Activated naive CD4-positive, alpha-beta T cell treated with anti-CD3 and anti-CD28 coated beads, Interleukin-2, amount 50 U/mL, for 24 hours (primary cell): ENCODE results near the gene DNM3.
A peak's percentile ranks its signal among the peaks of the same experiment; 100 is the strongest.
"Not testable (repeated sequence)": the region's sequence is repeated elsewhere in the genome, so short reads cannot be mapped to it uniquely, and the experiment has no call there.

Experiments used
- H3K27ac Mint-ChIP-seq: one replicate; pipeline ENCODE4 v1.8.0; 2021; ENCODE audit warnings: mild to moderate bottlenecking, mixed read lengths
- H3K27me3 Mint-ChIP-seq: one replicate; pipeline ENCODE4 v1.8.0; 2021; ENCODE audit warnings: mixed read lengths
- H3K36me3 Mint-ChIP-seq: one replicate; pipeline ENCODE4 v1.8.0; 2021; ENCODE audit warnings: mixed read lengths
- H3K4me1 Mint-ChIP-seq: one replicate; pipeline ENCODE4 v1.8.0; 2021; ENCODE audit warnings: mixed read lengths
- H3K4me3 Mint-ChIP-seq: one replicate; pipeline ENCODE4 v1.8.0; 2021; ENCODE audit warnings: mild to moderate bottlenecking, mixed read lengths
- H3K9me3 Mint-ChIP-seq: one replicate; pipeline ENCODE4 v1.8.0; 2021; ENCODE audit warnings: mixed read lengths

The DNM3 gene

DNA sequence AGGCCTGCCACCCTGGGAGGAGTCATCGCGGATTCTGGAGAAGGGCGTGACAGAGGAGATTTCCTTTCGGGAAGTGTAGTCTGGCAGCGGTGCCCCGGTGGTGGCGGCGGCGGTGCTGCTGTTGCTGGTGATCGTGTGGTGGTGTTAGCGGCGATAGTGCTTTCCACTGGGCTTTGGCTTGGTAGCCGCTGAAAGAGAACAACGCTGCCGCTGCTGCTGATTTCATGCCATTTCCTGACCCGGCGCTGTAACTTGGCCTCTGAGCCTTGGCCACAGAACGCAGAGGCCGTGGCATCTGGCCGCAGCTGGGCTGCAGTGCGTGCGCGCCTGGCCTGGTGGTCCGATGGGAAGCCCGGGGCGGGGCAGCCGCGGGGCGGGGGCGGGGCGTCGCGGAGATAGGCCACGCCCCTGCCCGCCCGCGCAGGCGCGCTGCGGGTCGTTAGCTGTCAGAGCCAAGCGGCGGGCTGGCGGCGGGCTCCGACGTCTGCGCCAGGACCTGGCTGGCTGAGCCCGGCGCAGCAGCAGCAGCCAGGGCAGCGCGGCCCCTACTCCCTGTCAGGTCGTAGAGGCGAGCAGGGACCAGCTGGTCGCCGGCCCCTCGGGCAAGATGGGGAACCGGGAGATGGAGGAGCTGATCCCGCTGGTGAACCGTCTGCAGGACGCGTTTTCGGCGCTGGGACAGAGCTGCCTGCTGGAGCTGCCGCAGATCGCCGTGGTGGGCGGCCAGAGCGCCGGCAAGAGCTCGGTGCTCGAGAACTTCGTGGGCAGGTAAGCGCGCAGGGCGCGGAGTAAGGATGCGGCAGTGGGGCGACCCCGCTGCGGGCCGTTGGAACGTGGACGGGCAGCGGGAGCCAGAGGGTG is at the start of gene DNM3:
Gene DNM3, plus strand, starts transcription at position 449 of the 861 bp plus-strand sequence. Its CDS starts 159 bp downstream, at position 608.
- peak within 1 kb of the TSS; percentile 93 for H3K4me3 Mint-ChIP-seq
- peak within 1 kb of the TSS; percentile 88 for H3K27ac Mint-ChIP-seq
- peaks cover 23% of the 10 kb centered on the region for H3K4me1 Mint-ChIP-seq
- H3K27me3 Mint-ChIP-seq, result peaks cover 11% of the 10 kb centered on the region
- H3K36me3 Mint-ChIP-seq, result no peaks in the 10 kb centered on the region
- H3K9me3 Mint-ChIP-seq, result no peaks in the 10 kb centered on the region

DNA sequence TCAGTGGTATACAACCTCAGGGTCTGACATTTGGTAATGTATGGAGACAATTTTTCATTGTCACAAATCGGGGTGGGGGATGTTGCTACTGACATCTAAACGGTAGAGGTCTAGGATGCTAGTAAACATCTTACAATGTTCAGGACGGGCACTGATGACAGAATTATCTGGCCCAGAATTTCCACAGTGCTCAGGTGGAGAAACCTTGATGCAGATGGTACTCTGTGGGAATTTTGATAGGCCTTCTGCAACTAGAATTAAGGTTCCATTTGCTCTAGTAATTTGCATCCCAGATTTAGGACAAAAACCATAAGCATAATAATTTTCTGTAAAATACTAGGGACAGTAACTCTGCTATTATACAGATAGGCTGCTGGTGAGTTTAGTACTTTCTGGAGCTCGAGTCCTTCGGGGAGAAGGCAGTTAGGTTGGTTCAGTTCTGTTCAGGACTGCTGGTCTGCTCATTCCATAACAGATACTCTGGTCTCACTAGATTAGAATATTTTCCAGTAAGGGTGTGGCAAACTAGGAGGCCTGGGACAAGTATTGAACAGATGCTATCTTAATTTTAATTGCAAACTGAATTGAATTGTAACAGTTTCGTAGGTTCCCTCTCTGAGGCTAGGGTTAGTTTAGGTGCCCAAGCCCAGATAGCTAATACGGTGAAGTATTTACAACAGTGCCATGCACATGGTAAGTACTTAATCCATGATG is 48.5 kb upstream of the DNM3 start:
- Mint-ChIP-seq H3K4me1 (peaks cover 48% of the 10 kb centered on the region), H3K27ac (no peak overlapping the region), H3K9me3 (peaks cover 8% of the 10 kb centered on the region), H3K36me3 (peaks cover 45% of the 10 kb centered on the region), H3K4me3 (no peak overlapping the region), H3K27me3 (no peaks in the 10 kb centered on the region)

DNA sequence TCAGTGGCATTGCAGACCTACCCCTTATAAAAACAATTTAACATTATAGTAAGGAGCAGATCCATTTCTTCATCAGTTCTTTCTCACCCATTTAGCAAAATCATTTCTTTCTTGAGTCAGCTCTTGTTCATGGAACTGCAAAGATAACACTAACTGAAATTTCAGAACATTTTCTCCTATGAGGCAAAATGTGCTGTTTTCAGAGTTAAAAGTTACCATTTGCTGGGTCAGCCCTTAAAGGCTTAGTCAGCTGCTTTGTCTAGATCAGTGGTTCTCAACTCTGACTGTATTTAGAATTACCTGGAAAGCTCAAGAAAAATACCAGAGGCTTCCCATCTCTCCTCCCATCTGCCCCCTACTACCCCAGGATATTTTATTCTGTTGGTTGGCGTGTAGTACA is 47.7 kb upstream of the DNM3 start:
- peak overlapping the region; percentile 98 for H3K27ac Mint-ChIP-seq
- peaks cover 46% of the 10 kb centered on the region for H3K36me3 Mint-ChIP-seq
- peaks cover 8% of the 10 kb centered on the region for H3K9me3 Mint-ChIP-seq
- H3K27me3 Mint-ChIP-seq, result no peaks in the 10 kb centered on the region
- peaks cover 43% of the 10 kb centered on the region for H3K4me1 Mint-ChIP-seq
- peak overlapping the region; percentile 86 for H3K4me3 Mint-ChIP-seq

DNA sequence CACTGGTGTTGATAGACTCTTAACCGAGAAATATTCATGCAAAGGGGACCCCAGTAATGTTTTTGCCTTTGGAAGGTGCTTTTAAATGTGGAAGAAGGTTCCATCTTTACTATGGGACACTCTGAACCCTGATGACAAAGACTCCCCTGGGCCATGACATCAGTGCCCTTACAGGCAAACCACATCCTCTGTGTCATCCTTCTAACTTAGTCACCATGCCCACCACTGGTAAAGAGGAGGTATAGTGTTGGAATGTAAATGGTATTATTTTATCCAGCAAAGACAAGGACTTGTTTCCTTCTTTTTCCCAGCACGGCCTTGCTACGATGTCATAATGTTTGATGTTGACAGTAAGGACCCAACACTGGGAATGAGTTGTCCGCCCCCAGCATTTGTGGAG is 47.2 kb upstream of the DNM3 start:
- H3K4me3 Mint-ChIP-seq, result peak overlapping the region; percentile 86
- H3K27me3 Mint-ChIP-seq, result no peaks in the 10 kb centered on the region
- peak overlapping the region; percentile 98 for H3K27ac Mint-ChIP-seq
- peaks cover 38% of the 10 kb centered on the region for H3K4me1 Mint-ChIP-seq
- H3K36me3 Mint-ChIP-seq, result peaks cover 44% of the 10 kb centered on the region
- H3K9me3 Mint-ChIP-seq, result peaks cover 8% of the 10 kb centered on the region

DNA sequence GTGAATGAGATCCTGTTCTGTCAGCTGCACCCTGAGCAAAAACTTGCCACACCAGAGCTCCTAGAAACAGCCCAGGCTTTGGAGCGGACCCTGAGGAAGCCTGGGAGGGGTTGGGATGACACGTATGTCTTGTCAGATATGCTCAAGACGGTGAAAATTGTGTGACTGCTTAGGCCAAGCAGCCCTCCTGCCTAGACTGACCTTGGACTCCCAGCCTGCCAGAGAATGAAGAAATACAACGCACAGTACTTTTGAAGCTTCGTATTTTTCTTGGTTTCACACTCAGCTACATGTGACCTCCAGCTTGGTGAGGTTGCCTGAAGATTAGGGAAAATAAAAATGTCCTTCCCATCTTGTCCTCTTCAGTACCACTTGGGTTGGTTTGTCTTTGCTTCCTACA is 44.7 kb upstream of the DNM3 start:
- Mint-ChIP-seq H3K4me3 (no peak overlapping the region), H3K36me3 (peaks cover 36% of the 10 kb centered on the region), H3K9me3 (peaks cover 8% of the 10 kb centered on the region), H3K27me3 (no peaks in the 10 kb centered on the region), H3K27ac (peak overlapping the region; percentile 30), H3K4me1 (peaks cover 24% of the 10 kb centered on the region)

DNA sequence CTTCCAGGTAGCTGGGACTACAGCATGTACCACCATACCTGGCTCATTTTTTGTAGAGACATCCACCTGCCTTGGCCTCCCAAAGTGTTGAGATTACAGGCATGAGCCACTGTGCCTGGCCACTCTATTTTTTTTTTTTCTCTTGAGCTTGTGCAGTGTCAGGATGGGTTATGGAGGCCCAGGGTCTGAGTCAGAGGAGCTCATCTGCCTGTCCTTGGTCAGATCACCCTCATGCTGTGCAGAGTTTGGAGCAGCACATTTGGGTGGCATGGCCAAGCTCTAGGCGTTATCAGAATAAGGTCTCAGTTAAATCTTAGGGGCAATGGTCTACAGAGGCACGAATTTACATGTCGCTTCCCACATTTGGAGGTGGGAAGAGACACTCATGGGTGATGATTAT is 43.0 kb upstream of the DNM3 start:
- no peak overlapping the region for H3K27ac Mint-ChIP-seq
- peaks cover 33% of the 10 kb centered on the region for H3K36me3 Mint-ChIP-seq
- H3K9me3 Mint-ChIP-seq, result peaks cover 8% of the 10 kb centered on the region
- no peaks in the 10 kb centered on the region for H3K27me3 Mint-ChIP-seq
- H3K4me3 Mint-ChIP-seq, result no peak overlapping the region
- peaks cover 19% of the 10 kb centered on the region for H3K4me1 Mint-ChIP-seq

DNA sequence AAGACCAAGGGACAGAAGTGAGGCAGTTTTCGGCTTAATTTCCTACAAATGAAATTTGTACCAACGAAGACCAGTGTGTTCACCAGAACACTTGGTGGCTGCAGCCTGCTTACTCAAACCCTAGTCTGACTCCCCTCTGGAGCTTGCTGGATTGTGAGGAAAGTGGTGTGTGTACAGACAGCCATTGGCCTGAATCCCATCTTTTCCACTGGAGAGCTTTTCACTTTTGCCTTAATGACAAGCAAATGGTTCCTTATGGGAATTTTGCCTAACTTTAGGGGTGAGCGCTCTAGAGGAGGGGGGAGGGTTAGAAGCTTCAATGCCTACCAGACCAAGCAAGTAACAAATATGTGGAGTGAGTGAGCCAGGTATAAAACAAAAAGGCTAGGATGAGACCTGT is 42.5 kb upstream of the DNM3 start:
- peaks cover 15% of the 10 kb centered on the region for H3K4me1 Mint-ChIP-seq
- no peak overlapping the region for H3K4me3 Mint-ChIP-seq
- H3K27ac Mint-ChIP-seq, result no peak overlapping the region

DNA sequence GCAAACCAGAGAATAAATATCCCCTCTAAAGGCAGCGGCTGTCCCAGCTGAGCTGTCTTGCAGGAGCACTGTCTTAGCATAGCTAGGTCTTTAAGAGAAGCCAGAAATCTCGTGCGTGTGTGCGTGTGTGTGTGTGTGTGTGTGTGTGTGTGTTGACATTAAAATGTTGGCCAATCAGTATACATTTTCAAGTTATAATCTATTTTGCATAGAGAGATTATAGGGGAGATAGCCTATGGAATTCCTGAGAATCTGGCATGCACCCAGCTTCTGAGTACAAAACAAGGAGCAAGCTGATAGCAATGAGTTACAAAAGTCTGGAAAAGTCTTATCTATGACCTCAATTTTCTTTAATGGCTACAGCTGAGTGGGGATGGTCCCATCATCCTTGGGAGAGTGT is 42.1 kb upstream of the DNM3 start:
- peaks cover 3% of the 10 kb centered on the region for H3K9me3 Mint-ChIP-seq

More for the DNA sequence above, 42.5 kb upstream of the DNM3 start:
- Mint-ChIP-seq H3K27me3 (no peaks in the 10 kb centered on the region), H3K36me3 (peaks cover 31% of the 10 kb centered on the region), H3K9me3 (peaks cover 7% of the 10 kb centered on the region)

DNA sequence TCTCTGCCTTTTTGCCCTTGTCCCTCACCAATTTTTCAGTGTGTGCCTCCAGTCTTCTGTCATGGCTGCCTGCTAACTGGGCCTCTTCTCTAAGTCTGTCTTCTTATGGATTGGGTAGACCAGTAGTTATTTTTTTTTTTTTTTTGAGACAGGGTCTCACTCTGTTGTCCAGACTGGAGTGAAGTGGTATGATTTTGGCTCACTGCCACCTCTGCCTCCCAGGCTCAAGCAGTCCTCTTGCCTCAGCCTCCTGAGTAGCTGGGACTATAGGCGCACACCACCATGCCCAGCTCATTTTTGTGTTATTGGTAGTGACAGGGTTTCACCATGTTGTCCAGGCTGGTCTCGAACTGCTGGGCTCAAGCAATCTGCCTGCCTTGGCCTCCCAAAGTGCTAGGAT is 41.6 kb upstream of the DNM3 start:
- H3K9me3 Mint-ChIP-seq, H3K4me3 Mint-ChIP-seq, H3K27me3 Mint-ChIP-seq, H3K4me1 Mint-ChIP-seq, H3K27ac Mint-ChIP-seq: not testable (repeated sequence)
- H3K36me3 Mint-ChIP-seq, result peaks cover 22% of the 10 kb centered on the region

More for the DNA sequence above, 42.1 kb upstream of the DNM3 start:
- peaks cover 11% of the 10 kb centered on the region for H3K4me1 Mint-ChIP-seq
- H3K36me3 Mint-ChIP-seq, result peaks cover 27% of the 10 kb centered on the region
- H3K27ac Mint-ChIP-seq, result no peak overlapping the region
- H3K27me3 Mint-ChIP-seq, result no peaks in the 10 kb centered on the region
- no peak overlapping the region for H3K4me3 Mint-ChIP-seq

DNA sequence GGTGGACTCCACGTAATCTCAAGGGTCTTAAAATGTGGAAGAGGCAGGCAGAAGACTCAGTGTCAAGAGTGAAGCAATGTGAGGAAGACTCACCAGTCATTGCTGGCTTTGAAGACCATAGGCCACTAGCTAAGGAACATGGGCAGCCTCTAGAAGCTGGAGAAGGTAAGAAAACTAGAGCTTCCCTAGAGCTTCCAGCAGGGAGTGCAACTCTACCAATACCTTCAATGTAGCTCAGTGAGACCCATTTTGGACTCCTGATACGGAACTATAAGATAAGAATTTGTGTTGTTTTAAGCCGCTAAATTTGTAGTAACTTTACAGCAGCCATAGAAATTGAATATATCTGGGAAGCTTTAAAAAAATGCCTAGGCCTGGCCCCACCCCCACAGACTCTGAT is 41.0 kb upstream of the DNM3 start:
- H3K27ac Mint-ChIP-seq, result no peak overlapping the region
- no peaks in the 10 kb centered on the region for H3K9me3 Mint-ChIP-seq
- H3K36me3 Mint-ChIP-seq, result peaks cover 19% of the 10 kb centered on the region
- H3K27me3 Mint-ChIP-seq, result no peaks in the 10 kb centered on the region
- H3K4me3 Mint-ChIP-seq, result no peak overlapping the region
- peaks cover 1% of the 10 kb centered on the region for H3K4me1 Mint-ChIP-seq

DNA sequence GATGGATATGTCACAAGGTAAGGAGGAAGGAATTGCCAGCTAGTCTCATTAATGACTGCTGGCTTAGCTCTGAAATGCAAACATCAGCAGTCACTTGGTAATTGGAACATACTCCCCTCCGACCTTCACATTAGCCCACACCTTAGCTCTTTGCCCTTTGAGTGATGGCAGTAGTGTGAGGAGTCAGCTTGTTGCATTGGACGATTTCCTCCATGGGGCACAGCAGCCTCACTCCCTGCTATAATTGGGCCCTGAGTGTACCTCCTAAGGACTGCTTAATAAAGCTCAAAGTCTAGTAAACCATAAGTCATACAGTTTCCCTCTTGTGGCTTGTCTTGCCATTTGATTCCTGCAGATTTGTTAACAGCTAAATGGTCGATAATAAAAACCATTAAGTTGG is 40.4 kb upstream of the DNM3 start:
- Mint-ChIP-seq H3K36me3 (peaks cover 17% of the 10 kb centered on the region), H3K9me3 (no peaks in the 10 kb centered on the region), H3K4me1 (no peaks in the 10 kb centered on the region), H3K27me3 (no peaks in the 10 kb centered on the region), H3K27ac (peak overlapping the region; percentile 44), H3K4me3 (no peak overlapping the region)

DNA sequence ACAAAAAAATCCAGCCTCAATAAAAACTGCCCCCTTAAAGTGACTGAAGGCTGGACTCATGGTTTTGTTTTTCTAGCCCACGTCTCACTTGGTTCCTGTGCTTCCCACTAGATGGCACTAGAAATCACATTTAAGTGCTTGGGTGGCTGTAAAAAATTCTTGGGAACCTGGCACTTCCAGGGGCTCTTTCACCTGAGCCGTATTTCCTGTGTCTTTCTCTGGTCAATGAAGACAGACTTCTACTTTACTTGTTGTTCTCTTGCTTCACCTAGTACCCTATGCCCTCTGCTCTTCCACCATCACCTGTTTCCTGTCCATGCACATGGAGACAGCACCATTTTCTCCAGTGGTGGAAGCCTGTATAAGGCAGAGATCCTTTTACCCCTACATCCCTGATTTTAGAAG is 39.8 kb upstream of the DNM3 start:
- Mint-ChIP-seq H3K27ac (no peak overlapping the region), H3K4me3 (no peak overlapping the region), H3K9me3 (no peaks in the 10 kb centered on the region), H3K4me1 (peaks cover under 1% of the 10 kb centered on the region), H3K27me3 (no peaks in the 10 kb centered on the region), H3K36me3 (peaks cover 13% of the 10 kb centered on the region)

DNA sequence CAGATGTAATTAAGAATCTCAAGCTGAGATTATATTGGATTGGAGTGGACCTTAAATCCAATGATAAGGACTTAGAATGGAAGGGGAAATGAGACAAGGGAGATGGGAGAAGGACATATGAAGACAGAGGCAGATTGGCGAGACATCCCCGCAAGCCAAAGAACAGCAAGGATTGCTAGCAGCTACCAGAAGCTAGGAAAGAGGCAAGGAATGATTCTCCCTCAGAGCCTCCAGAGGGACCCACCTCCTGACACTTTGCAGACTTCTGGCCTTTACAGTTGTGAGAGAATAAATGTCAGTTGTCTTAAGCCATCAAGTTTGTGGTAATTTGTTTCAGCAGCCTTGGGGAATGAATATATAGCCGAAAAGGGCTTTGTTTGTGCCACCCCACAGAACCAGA is 39.1 kb upstream of the DNM3 start:
- Mint-ChIP-seq H3K9me3 (no peaks in the 10 kb centered on the region), H3K4me1 (peaks cover 4% of the 10 kb centered on the region), H3K27me3 (no peaks in the 10 kb centered on the region), H3K27ac (no peak overlapping the region), H3K4me3 (no peak overlapping the region), H3K36me3 (peaks cover 9% of the 10 kb centered on the region)

DNA sequence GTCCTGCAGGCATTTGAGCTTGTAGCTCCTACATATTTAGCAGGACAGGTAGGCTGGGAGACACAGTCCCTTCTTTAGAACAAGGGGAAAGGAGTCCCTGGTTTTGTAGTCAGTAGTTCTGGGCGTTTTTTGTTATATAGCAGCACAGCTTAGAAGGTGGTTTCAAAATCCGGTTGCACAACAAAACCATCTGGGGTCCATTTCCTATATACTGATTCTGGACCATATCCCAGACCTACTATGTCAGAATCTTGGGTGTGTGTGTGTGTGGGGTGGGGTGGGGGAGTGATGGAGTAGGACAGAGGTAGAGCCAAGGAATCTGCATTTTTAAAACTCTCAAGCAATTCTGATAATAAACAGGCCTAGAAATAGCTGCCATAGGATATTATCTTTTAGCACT is 38.3 kb upstream of the DNM3 start:
- Mint-ChIP-seq H3K4me1 (peaks cover 4% of the 10 kb centered on the region), H3K9me3 (no peaks in the 10 kb centered on the region), H3K4me3 (no peak overlapping the region)

DNA sequence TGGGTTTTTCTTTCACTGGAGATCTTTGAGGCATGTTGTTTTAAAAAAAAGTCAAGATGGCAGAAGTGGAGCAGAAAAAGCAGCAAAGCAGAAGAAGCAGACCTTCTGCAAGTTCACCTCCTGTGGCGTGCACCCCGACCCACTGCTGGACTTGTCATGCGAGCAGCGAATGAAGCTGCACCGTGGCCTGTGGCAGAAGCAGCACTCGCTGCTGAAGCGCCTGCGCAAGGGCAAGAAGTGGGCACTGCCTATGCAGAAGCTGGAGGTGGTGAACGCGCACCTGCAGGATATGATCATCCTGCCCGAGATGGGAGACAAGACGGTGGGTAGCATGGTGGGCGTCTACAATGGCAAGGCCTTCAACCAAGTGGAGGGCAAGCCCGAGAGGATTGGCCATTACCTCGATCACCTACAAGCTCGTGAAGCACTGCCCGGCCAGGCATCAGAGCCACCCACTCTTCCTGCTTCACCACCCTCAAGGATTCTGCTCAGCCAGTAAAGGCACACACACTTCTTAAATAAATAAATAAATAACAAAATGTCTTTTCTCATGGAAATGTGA is 37.8 kb upstream of the DNM3 start:
- Mint-ChIP-seq H3K4me3 (no peak overlapping the region), H3K9me3 (no peaks in the 10 kb centered on the region), H3K36me3 (peaks cover 3% of the 10 kb centered on the region), H3K27me3 (no peaks in the 10 kb centered on the region), H3K27ac (no peak overlapping the region), H3K4me1 (peaks cover 4% of the 10 kb centered on the region)

More for the DNA sequence above, 38.3 kb upstream of the DNM3 start:
- no peaks in the 10 kb centered on the region for H3K27me3 Mint-ChIP-seq
- no peak overlapping the region for H3K27ac Mint-ChIP-seq
- H3K36me3 Mint-ChIP-seq, result peaks cover 6% of the 10 kb centered on the region
